Frontal cortex (tissue), 4 donors: Measurements from ENCODE around the gene CD300LB. TPM values are rescaled to one million over a fixed set of nuclear protein-coding genes. Genes with fewer than 3 reads are reported as not detected.
"Not testable (repeated sequence)": the region's sequence is repeated elsewhere in the genome, so short reads cannot be mapped to it uniquely, and the experiment has no call there.

ENCODE experiments used
- DNase-seq, 2 donors: peaks; one replicate each; pipeline ENCODE4 v3.0.0; 2012; ENCODE audit warnings: low spot score in 2 of 2
- FAIRE-seq: peaks from 2 replicates; lab custom pipeline; 2012; peaks lifted over from hg19 to GRCh38; lab: Jason Lieb, UNC
- total RNA-seq: library from RNA; depleted of rRNA; stranded (reverse); fragments of >200 nt; gene quantifications from one replicate; pipeline ENCODE4 v1.2.3, GENCODE V29; 2014
- donor health status: control.
- donor health status: control.
- donor health status: control.

CD300LB gene
- total RNA-seq, 1 donor from 2014 or later, result not detected

DNA sequence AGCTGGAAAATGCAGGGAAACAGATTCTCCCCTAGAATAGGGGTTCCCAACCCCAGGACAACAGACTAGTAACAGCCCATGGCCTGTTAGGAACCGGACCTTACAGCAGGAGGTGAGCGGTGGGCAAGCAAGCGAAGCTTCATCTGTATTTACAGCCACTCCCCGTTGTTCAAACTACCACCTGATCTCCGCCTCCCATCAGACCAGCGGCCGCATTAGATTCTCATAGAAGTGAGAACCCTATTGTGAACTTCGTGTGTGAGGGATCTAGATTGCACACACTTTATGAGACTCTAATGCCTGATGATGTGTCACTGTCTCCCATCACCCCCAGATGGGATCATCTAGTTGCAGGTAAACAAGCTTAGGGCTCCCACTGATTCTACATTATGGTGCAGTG, 3.5 kb downstream of the CD300LB start:
- FAIRE-seq (no peak), DNase-seq (no peak)

DNA sequence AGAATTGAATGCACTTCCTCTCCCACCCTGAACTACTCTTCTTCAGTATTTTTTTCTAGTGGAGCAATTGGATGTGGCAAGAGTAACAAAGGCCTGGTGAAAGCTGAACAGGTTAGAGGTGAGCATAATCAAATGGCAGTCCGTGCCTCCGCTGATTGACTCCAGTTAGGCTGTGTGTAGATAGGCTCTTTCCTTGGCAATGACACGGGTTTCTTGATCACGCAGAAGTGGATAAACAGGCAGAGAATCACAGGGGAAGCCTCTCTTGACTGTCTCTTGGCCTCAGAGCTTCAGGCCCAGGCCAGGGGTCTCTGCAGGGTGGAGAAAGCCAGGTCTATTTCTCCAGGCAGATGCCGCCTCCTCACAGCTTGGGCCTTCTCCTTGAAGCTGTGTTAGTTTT, 4.2 kb downstream of the CD300LB start:
- FAIRE-seq, result no peak
- DNase-seq, result no peak

DNA sequence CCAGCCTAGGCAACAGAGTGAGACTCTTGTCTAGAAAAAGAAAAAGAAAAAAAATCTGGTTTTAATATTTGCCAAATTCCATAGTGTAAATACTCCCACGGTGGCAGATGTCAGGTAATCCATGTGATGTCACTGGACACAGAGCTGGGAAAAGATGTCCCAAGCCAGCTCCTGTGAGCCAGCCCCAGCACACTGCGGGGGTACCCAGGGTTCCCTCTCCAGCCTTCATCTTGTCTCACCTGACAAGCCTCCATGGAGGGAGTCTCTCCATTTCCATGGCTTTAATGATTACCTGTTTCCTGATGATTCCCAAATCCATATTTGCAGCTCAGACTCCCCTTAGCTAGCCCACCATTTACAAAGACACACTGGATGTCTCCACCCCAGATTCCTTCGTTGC, 4.6 kb downstream of the CD300LB start:
- FAIRE-seq (no peak), DNase-seq (no peak)

DNA sequence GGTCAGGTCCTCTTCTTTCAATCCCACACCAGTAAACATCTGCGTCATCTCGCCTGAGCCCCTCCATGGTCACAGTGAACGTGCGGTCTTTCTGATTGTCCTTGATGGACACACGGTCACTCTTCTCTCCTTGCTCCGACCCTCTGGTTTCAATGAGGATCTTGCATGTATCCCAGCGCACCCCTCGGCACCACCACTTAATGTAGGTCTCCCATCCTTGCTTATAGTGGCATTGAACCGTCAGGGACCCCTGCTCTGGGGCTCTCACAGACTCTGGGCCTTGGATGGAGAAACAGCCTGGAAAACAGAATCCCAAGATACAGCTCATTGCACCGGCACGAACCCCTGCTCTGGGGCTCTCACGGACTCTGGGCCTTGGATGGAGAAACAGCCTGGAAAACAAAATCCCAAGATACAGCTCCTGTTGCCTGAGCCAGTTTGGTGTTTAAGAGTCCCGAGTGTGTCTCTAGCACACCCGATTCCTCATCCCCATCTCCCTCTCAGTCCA, 5.4 kb downstream of the CD300LB start:
- no peak for FAIRE-seq
- DNase-seq, result no peak

DNA sequence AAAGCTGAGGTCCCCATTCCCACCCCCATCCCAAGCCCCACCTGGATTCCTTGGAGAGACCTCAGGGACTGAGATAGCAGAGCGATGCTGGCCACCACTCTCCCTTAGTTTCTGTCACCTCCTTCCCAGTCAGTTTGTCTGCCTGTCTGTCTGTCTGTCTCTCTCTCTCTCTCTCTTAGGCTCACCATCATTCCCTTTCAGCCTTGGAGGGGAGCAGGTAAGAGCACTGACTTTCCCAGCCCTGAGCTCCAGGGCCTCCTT, 5.9 kb downstream of the CD300LB start:
- DNase-seq (no peak), FAIRE-seq (no peak)

DNA sequence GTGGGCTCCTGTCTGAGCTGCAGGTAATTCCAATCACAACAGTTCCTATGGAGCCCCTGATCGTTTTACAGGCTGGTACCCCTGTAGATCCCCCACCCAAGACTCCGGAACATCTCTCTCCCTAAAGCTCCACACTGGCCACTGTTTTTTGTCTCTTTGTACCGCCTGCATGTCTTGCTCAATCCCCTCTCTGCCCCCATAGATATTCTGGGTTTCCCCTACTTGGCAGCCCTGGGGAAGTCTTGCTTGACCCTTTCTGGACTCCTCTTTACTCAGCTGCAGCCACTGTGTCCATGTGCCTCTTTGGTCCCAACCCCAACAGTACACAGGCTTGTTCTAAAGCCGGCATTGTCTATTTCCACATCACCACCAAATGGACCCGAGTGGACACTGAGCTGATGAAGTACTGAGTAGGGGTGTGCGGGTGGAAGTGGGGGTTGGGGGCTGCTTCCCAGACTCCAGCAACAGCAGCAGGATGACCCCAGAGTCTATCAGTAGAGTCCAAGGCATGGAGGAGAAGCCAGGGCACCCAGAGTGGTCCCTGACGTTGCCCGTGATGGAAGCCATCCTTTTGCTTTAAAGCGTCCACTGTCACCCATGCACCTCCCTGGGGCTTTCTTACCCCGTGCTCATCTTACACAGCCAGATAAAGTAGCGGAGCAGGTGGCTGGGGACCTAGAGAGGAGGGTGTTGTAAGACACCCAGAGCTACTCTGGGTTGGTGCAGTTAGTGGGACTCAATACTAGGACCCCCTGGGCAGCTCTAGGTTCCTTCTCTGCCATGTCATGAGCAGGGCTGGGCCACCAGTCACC, 6.4 kb downstream of the CD300LB start:
- no peak for DNase-seq

DNA sequence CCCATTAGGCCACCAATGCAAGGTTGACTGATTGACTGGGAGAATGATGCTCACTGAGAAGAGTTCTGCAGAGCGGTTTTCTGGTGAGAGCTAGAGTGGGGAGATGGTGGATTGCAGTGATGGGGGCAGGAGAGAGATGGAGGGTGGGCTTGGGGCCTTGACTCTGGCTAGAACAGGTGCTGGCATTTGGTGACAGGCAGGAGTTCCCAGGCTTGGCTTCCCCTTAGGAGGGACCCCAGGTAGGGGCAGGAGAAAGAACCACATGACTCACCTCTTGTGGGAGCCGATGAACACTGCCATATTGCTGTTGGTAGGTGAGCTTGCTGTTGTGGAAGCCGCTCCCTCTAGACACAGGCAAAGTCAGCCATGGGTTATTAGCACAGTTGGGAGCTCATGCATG, 8.0 kb downstream of the CD300LB start:
- FAIRE-seq (no peak), DNase-seq (no peak)

More for the DNA sequence above, 6.4 kb downstream of the CD300LB start:
- FAIRE-seq, result no peak

DNA sequence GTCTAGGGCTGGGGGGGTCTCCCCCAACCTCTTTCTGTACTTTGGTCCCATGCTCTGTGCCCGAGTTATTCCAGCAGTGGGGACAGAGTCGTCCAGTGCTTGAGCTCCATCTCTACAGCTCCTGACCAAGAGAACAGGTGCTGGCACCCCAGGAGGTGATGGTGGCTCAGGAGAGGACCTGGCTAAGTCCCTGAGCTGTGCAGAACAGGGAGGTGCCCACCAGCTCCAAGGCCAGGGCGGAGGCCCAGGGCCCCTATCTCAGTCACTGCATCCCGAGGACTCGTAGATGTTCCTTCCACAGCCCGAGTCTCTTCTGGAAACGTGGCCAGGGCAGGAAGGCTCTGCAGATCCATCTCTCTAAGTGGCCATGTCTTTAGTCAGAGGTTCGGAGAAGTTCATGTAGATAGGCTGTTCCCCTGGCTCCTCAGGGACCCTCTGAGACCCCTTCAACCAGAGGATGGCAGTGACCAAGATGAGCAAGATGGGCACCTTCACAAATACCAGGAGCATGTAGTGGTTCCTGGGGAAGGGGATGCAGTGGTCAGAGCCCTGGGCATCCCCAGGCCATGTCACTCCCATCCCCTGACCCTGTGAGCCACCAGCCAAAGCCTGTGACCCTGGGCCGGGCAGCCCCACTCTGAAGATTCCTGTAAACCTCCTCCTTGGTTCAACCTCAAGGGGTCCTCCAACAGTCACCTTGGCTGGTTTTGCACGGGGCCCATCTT, 8.7 kb downstream of the CD300LB start:
- no peak for DNase-seq
- no peak for FAIRE-seq

DNA sequence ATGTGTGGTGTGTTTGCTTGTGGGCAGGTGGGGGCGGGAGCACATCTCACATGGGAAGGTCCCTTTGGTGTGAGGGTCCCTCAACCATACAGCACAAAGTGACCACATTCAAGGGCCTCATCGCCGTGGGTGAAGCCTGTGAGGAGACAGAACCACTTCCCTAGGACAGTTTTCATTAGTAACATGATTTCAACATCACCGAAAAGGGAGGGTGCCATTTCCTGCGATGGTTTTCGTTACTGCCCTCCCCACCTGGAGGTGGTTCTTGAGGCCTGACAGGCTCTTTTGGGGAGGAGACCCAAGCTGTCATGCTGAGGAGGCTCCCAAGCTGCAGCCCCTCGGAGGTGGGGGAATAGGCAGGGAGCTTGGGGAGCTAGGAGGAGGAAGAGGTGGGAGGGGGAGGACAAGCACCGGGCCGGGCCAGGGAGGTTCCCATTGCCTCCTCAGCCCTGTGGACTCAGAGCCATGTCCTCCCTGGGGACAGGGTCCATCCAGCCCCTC, 9.5 kb downstream of the CD300LB start:
- FAIRE-seq (no peak), DNase-seq (no peak)

DNA sequence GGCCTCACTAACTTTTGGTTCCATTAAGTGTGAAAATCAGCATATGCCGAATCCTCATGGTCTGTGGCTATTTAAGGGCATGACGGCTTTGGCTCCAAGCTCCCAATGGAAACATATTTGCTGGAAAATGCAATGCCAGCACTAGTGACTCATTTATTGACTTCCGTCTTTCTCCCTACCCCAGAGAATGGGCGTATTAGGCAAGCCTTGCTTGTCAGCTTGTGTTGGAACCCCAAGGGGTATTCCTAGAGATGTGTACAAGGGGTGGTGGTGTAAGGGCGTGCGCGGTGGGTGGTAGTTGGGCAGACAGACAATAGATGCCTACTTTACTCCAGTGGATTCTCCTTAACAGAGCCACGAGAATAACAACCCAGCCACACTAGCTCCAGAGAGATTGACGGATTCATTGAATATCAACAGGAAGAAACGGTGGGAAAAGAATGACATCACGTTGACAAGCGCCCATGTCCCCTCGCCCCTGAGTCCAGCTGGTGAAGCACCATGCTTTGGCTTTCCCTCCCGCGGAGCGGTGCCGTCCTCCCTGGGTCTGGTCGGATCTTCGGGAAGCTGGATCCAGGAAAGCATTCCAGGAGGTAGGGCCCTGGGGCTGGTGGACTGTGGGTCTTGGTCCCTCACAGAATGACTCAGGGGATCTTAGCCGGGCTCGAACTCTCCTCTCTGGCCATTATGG, 10.3 kb downstream of the CD300LB start:
- FAIRE-seq (no peak), DNase-seq (no peak)

DNA sequence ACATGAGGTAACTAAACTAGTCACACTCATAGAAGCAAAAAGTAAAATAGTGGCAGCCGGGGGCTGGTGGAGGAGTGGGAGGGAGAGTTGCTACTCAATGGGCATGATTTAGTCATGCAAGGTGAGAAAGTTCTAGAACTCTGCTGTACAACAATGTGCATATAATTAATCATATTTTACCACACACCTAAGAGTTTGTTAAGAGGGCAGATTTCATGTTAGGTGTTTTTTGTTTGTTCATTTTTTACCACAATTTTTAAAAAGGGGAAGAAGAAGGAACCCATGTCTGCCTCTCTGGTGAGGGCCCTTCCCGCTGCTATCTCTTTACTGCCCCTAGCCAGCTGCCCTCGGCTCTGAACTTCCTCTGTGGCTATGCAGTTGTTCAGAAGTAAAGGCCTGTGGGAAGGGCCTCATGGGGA, 11.2 kb downstream of the CD300LB start:
- FAIRE-seq (no peak), DNase-seq (no peak)

DNA sequence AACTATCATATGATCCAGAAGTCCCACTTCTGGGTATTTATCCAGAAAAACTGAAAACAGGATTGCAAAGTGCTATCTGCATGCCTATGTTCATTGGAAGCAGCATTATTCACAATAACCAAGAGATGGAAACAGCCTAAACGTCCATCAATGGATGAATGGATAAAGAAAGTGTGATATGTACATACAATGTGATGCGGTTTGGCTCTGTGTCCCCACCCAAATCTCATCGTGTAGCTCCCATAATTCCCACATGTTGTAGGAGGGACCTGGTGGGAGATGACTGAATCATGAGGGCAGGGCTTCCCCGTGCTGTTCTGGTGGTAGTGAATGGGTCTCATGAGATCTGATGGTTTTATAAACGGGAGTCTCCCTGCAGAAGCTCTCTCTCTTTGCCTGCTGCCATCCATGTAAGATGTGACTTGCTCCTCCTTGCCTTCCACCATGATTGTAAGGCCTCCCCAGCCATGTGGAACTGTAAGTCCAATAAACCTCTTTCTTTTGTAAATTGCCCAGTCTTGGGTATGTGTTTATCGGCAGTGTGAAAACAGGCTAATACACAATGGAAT, 12.8 kb downstream of the CD300LB start:
- not testable (repeated sequence) for FAIRE-seq, DNase-seq

DNA sequence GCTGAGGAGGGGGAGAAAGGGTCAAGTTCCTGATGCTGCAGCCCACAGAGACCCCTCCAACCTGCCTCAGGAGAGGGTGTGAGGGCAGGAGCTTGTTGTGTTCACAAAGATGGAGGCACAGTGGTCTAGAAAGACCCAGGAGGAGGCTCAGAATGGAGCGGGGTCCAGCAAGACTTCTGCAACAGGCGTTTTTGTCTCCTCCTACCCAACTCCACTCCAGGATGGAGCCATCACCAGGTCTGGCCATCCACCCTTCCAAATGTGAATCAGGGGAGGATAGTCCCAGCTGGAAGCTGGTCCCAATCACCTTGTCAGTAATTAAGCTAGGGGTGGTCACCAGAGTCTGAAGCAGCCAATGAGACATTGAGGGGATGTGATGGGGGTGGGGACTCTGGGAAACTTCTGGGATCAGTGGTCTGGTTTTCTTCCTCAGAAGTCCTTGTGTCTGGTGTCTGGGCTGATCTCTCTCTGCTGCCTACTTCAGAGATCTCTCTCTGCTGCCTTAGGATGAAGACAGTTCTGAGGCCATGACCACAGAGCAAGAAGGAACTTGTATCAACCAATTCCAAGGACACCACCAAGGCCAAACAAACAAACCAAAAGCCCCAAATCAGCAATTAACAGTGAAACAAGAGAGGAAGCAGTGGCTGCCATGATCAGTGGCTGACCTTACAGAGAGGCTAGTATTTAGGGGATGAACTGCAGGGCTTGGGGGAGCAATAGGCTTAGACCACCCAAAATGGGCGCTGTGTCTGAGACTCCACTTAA, 14.5 kb downstream of the CD300LB start:
- DNase-seq (no peak), FAIRE-seq (no peak)

DNA sequence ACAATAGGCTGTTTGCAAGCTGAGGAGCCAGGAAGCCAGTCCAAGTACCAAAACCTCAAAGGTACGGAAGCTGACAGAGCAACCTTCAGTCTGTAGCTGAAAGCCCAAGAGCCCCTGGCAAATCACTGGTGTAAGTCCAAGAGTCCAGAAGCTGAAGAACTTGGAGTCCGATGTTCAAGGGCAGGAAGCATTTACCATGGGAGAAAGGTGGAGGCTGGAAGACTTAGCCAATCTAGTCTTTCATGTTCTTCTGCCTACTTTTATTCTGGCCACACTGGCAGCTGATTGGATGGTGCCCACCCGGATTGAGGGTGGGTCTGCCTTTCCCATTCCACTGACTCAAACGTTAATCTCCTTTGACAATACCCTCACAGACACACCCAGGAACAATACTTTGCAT, 15.3 kb downstream of the CD300LB start:
- DNase-seq, result no peak
- no peak for FAIRE-seq

DNA sequence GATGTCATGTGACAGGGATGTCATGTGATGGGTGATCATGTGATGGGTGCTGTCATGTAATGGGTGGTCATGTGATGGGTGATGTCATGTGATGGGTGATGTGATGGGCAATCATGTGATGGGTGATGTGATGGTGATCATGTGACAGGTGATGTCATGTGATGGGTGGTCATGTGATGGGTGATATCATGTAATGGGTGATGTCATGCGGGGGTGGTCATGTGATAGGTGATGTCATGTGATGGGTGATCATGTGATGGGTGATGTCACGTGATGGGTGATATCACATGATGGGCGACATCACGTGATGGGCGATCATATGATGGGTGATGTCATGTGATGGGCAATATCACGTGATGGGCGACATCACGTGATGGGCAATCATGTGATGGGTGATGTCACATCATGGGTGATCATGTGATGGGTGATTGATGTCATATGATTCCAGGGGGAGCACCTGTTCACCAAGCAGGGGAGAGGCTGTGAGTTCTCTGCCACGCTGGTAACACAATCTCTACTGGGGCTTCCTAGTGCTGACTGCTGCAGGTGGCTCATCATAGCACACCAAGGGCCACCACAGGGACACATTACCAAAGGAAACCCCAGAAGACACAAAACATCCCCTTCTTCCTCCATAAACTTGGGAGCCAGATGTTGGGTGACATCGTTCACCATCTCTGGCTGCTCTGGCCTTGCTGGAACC, 16.5 kb downstream of the CD300LB start:
- FAIRE-seq, result no peak
- DNase-seq, result no peak

DNA sequence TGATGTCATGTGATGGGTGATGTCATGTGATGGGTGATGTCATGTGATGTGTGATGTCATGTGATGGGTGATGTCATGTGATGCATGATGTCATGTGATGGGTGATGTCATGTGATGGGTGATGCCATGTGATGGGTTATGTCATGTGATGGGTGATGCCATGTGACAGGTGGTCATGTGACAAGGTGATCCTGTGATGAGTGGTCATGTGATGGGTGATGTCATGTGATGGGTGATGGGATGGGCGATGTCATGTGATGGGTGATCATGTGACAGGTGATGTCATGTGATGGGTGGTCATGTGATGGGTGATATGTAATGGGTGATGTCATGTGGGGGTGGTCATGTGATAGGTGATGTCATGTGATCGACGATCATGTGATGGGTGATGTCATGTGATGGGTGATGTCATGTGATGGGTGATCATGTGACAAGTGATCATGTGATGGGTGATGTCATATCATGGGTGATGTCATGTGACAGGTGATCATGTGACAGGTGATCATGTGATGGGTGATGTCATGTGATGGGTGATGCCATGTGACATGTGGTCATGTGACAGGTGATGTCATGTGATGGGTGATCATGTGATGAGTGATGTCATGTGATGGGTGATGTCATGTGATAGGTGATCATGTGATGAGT, 17.2 kb downstream of the CD300LB start:
- DNase-seq (no peak), FAIRE-seq (no peak)

DNA sequence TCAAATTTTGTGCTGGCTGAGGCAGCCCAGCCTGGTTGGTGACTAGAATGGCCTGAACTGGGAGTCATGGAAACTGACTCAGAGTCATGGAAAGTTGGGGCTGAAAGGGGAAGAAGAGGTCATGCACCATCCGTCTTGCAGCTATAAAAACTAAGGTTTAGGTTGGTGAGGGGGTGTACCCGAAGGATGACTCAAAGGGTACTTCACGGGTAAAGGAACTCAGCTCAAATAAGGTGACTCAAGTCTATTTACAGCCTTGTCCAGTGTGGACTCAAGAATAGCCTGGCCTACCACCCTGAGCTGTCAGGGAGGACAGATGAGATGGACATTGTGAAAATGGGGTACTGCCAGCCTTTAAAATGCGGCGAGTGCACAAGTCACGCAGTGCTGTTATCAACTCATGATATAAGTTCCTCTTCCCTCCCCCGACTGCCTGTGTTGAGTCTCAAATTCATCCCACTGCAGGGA, 18.6 kb downstream of the CD300LB start:
- DNase-seq (no peak), FAIRE-seq (no peak)

DNA sequence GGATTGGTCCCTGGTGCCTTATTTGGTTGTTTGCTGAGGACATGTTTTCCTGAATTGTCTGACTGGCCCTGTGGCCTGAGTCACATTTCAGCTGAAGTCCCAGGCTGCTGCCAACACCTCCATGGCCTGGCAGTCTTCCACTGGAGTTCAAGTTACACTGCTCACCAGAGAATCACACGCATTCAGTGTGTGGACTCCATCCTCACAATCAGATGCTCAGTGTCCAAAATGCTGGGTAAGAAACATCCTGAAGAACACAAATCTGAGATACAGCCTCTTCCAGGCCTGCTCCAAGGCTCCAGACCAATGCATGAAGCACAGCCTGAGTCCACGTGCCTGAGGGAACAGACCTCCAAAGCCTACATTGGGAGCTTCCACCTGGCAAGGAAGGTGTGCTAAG, 19.2 kb downstream of the CD300LB start:
- no peak for DNase-seq
- FAIRE-seq, result no peak
